ENCODE results near the gene LRRC8D.
A peak's percentile ranks its signal among the peaks of the same experiment; 100 is the strongest.

The LRRC8D gene

DNA sequence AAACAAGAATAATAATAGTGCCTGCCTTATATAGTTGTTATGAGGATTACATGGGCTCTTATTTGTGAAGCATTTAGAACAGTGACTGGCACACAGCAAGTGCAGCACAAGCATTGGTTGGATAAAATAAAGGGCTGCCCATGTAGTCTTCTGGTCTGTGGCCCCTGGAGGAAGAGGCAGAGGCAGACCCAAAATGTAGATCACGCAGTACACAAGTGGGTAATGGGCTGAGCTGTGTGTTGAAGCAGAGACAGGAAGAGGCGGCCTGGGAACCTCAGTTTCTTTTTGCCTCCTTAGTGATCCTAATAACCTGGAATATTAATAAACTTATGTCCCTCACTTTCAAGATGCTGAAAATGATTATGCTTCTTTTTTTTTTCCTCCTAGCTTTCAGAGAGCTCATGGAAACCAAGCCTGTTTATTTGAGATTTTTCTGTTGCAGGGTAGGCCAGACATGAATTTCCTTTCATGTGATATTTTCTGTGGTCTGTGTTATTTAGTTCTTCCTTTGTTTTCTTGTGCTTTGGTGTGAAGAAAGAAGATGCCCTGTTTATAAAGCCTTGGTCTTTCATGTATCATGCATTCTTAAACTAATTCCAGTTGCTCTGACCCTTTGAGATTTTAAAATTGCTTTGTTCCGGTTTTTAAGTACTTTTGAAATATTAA lies 42.5 kb downstream of the LRRC8D start:
- Histone ChIP-seq H3K4me3 (ENCODE audit: low read depth, low read length) (no peak overlapping the region), H3K4me1 (peaks cover 3% of the 10 kb centered on the region), H3K36me3 (ENCODE audit: control insufficient read depth, insufficient read depth, low read length) (no peaks in the 10 kb centered on the region), H3K79me2 (no peaks in the 10 kb centered on the region), H3K9me3 (ENCODE audit: control insufficient read depth, low read length) (no peaks in the 10 kb centered on the region), H3K27me3 (ENCODE audit: control insufficient read depth, insufficient read depth, low read length) (no peaks in the 10 kb centered on the region), H2AFZ (no peak overlapping the region), H3K27ac (no peak overlapping the region), H3K4me2 (ENCODE audit: low read length) (no peak overlapping the region), H3K9ac (no peak overlapping the region)
- TF ChIP-seq, protein P1, sequence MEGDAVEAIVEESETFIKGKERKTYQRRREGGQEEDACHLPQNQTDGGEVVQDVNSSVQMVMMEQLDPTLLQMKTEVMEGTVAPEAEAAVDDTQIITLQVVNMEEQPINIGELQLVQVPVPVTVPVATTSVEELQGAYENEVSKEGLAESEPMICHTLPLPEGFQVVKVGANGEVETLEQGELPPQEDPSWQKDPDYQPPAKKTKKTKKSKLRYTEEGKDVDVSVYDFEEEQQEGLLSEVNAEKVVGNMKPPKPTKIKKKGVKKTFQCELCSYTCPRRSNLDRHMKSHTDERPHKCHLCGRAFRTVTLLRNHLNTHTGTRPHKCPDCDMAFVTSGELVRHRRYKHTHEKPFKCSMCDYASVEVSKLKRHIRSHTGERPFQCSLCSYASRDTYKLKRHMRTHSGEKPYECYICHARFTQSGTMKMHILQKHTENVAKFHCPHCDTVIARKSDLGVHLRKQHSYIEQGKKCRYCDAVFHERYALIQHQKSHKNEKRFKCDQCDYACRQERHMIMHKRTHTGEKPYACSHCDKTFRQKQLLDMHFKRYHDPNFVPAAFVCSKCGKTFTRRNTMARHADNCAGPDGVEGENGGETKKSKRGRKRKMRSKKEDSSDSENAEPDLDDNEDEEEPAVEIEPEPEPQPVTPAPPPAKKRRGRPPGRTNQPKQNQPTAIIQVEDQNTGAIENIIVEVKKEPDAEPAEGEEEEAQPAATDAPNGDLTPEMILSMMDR (IDR thresholded peaks at IDR 0.05): no peak

DNA sequence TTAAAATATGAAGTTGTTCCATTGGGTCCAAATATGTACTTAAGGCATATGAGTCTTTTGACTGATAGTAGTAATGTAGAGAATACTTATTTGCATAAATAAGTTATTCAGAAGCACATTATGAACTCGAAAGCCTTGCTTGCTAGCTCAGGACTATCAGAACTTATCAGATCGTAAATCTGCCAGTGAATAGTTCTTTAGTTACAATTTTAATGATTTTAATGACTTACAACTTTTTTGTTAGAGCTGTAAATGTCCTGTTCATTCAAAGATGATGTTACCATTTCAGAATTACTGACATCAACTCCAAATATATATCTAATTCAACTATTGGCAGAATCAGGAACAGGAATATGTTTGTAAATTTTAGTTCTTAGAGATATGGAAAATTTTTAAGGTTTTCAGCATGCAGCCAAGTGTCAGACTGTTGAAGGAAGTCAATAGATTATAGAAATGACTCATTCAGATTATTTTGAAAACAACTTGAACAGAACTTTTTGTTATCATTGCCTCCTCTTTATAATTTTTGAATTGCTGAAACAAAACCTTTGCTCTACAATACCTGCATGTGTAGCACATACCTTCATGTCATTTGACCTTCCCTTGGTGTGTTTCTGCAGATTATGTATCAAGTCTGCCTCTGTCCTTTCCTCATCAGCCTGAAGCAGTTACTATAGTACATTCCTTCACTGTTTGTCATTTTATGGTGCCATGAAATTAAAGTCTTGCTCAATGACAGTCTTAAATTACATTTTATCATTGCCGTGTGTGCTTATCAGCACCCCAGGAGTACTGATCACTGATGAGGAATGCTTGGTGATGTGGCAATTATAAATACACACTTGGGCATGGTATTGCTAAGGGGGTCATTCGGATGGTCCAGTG lies 44.9 kb downstream of the LRRC8D start:
- Histone ChIP-seq H3K4me3 (ENCODE audit: low read depth, low read length) (no peak overlapping the region), H3K9ac (no peak overlapping the region), H3K9me3 (ENCODE audit: control insufficient read depth, low read length) (no peaks in the 10 kb centered on the region), H3K4me2 (ENCODE audit: low read length) (peak overlapping the region; percentile 30), H3K4me1 (peaks cover 3% of the 10 kb centered on the region), H3K36me3 (ENCODE audit: control insufficient read depth, insufficient read depth, low read length) (no peaks in the 10 kb centered on the region), H3K79me2 (no peaks in the 10 kb centered on the region), H3K27me3 (ENCODE audit: control insufficient read depth, insufficient read depth, low read length) (no peaks in the 10 kb centered on the region), H2AFZ (no peak overlapping the region), H3K27ac (no peak overlapping the region)
- TF ChIP-seq, protein P1 (IDR thresholded peaks at IDR 0.05): no peak

DNA sequence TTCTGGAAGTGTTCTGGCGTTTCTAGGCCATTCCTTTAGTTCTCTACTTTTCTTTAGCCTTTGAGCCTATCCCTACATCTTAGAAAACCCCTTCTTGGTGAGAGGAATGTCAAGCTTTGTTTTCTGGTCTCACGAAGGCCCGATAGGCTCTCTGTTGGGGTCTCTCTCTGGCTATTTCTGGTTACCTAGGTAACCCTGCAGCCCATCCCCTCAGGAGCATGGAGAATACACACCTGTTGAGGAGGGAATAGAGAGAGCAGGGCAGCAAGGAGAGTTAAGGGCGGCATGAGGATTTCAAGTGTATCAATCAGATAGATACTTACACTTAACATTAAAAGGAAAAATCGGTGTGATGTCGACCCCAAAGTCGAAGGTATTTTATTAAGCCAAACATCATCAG lies 45.7 kb downstream of the LRRC8D start:
- H3K9me3 ChIP-seq (ENCODE audit: control insufficient read depth, low read length): no peaks in the 10 kb centered on the region
- H3K4me2 ChIP-seq (ENCODE audit: low read length): no peak overlapping the region
- H3K27ac ChIP-seq: no peak overlapping the region
- no peaks in the 10 kb centered on the region for H3K79me2 ChIP-seq
- H3K27me3 ChIP-seq (ENCODE audit: control insufficient read depth, insufficient read depth, low read length): no peaks in the 10 kb centered on the region
- H3K4me3 ChIP-seq (ENCODE audit: low read depth, low read length): no peak overlapping the region
- TF ChIP-seq, protein P1 (IDR thresholded peaks at IDR 0.05): no peak
- H3K36me3 ChIP-seq (ENCODE audit: control insufficient read depth, insufficient read depth, low read length): no peaks in the 10 kb centered on the region
- no peak overlapping the region for H3K9ac ChIP-seq
- no peak overlapping the region for H2AFZ ChIP-seq
- H3K4me1 ChIP-seq: peaks cover 3% of the 10 kb centered on the region

DNA sequence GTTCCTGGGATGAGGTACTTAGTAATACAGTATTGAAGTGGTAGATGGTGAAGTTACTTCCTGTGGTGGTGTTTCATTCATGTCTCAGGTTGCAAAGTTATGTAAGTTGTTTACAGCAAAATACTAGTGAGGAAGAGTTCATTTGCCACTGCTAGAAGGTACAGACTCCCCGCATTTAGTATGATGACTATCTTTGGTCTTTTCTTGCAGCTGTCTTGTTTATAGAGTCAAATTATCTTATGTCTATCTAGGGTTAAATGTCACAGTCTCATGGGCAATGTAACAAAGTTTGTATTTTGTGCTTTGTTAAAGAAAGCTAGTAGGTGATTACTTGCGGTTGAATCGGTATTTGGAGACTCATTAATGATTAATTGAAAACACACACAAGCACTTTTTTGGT lies 50.2 kb downstream of the LRRC8D start:
- no peak overlapping the region for H3K4me3 ChIP-seq (ENCODE audit: low read depth, low read length)
- no peaks in the 10 kb centered on the region for H3K27me3 ChIP-seq (ENCODE audit: control insufficient read depth, insufficient read depth, low read length)
- H3K9me3 ChIP-seq (ENCODE audit: control insufficient read depth, low read length): no peaks in the 10 kb centered on the region
- TF ChIP-seq, protein P1 (IDR thresholded peaks at IDR 0.05): no peak
- no peaks in the 10 kb centered on the region for H3K79me2 ChIP-seq
- no peak overlapping the region for H2AFZ ChIP-seq
- H3K4me2 ChIP-seq (ENCODE audit: low read length): peak overlapping the region; percentile 9
- peaks cover 3% of the 10 kb centered on the region for H3K4me1 ChIP-seq
- no peak overlapping the region for H3K27ac ChIP-seq
- H3K36me3 ChIP-seq (ENCODE audit: control insufficient read depth, insufficient read depth, low read length): no peaks in the 10 kb centered on the region
- no peak overlapping the region for H3K9ac ChIP-seq

Data from parathyroid adenoma (tissue), 2 donors.